DMS53 treated with DMSO at 0.1 percent for 48 hours (cell line): ENCODE data around the gene NACC2.
A peak's percentile ranks its signal among the peaks of the same experiment; 100 is the strongest.
"Not testable (repeated sequence)": the region's sequence is repeated elsewhere in the genome, so short reads cannot be mapped to it uniquely, and the experiment has no call there.

Source experiments
- DNase-seq: peaks from one replicate; lab custom pipeline; 2025; ENCODE audit not compliant: unreplicated experiment; lab: John Stamatoyannopoulos, UW

NACC2 gene

GRCh38 chr9:136047775-136048559 lies 47.1 kb downstream of the NACC2 start:
- DNase-seq = no peak

- DNase-seq = no peak
Observed at GRCh38 chr9:136047076-136047774, 47.9 kb downstream of the NACC2 start.

GRCh38 chr9:136046554-136046920 lies 48.6 kb downstream of the NACC2 start:
- no peak for DNase-seq

- no peak for DNase-seq
Observed at GRCh38 chr9:136045595-136046553, 49.2 kb downstream of the NACC2 start.

GRCh38 chr9:136044971-136045594 lies 50.0 kb downstream of the NACC2 start:
- no peak for DNase-seq

- DNase-seq = no peak
Observed at GRCh38 chr9:136044207-136044970, 50.7 kb downstream of the NACC2 start.

- no peak for DNase-seq
Observed at GRCh38 chr9:136043441-136043991, 51.6 kb downstream of the NACC2 start.

- DNase-seq = no peak
Observed at GRCh38 chr9:136042541-136042940, 52.5 kb downstream of the NACC2 start.

GRCh38 chr9:136040848-136041247 lies 54.2 kb downstream of the NACC2 start:
- not testable (repeated sequence) for DNase-seq

- no peak for DNase-seq
Observed at GRCh38 chr9:136039488-136039887, 55.6 kb downstream of the NACC2 start.

- no peak for DNase-seq
Observed at GRCh38 chr9:136036848-136037247, 58.2 kb downstream of the NACC2 start.

GRCh38 chr9:136036050-136036449 lies 59.0 kb downstream of the NACC2 start:
- peak; percentile 73 for DNase-seq

GRCh38 chr9:136031741-136032730 lies 63.1 kb downstream of the NACC2 start:
- DNase-seq = no peak

GRCh38 chr9:136031094-136031493 lies 64.0 kb downstream of the NACC2 start:
- no peak for DNase-seq

GRCh38 chr9:136029556-136029955 lies 65.5 kb downstream of the NACC2 start:
- DNase-seq = no peak

- DNase-seq = no peak
Observed at GRCh38 chr9:136028760-136029470, 66.2 kb downstream of the NACC2 start.

GRCh38 chr9:136026943-136027289 lies 68.2 kb downstream of the NACC2 start:
- not testable (repeated sequence) for DNase-seq

- DNase-seq = no peak
Observed at GRCh38 chr9:136026266-136026942, 68.7 kb downstream of the NACC2 start.
